Measurements from ENCODE around the gene ECHDC3. TPM values are rescaled to one million over a fixed set of nuclear protein-coding genes. Genes with fewer than 3 reads are reported as not detected.

ECHDC3 gene
- polyA plus RNA-seq, 1 of the 3 experiments (the other 2 are of a cell fraction): 13.5 TPM

- Histone ChIP-seq H3K4me2 (no peak overlapping the region), H3K9me2 (no peaks in the 10 kb centered on the region), H3K27me3 (ENCODE audit: insufficient read depth) (no peaks in the 10 kb centered on the region; the same call in 1 of the 2 replicates), H3K4me1 (ENCODE audit: control insufficient read depth in 1 of 2, insufficient read depth in 2 of 2, low read depth in 1 of 2, low read length in 1 of 2) (no peaks in the 10 kb centered on the region), H3K4me3 (ENCODE audit: low read depth in 2 of 2, low read length in 1 of 2) (no peak overlapping the region), H3K9ac (no peak overlapping the region), H3K79me2 (ENCODE audit: insufficient read depth) (no peaks in the 10 kb centered on the region), H3K9me3 (no peaks in the 10 kb centered on the region), H3K27ac (ENCODE audit: low read depth in 2 of 2, low read length in 1 of 2) (no peak overlapping the region), H3F3A (replicated peaks; ENCODE audit: insufficient read depth) (no peaks in the 10 kb centered on the region), H3K36me3 (replicated peaks in 1 of 2; ENCODE audit: control insufficient read depth in 1 of 2, insufficient read depth in 2 of 2, low read length in 1 of 2) (no peaks in the 10 kb centered on the region), H4K20me1 (ENCODE audit: insufficient read depth) (no peaks in the 10 kb centered on the region), H2AFZ (ENCODE audit: low read depth) (no peak overlapping the region)
- POLR2A ChIA-PET: no interaction called here
- TF ChIP-seq FOXM1 (IDR thresholded peaks at IDR 0.05; ENCODE audit: low read depth) (no peak), GABPA (IDR thresholded peaks at IDR 0.05; ENCODE audit: low read depth) (no peak), PBX3 (IDR thresholded peaks at IDR 0.05) (no peak), CTCF (IDR thresholded peaks at IDR 0.05) (no peak), RAD21 (IDR thresholded peaks at IDR 0.05; ENCODE audit: low read length) (no peak), SMC3 (IDR thresholded peaks at IDR 0.05; ENCODE audit: low read depth, low read length) (no peak), TAF1 (IDR thresholded peaks at IDR 0.05; ENCODE audit: borderline replicate concordance, low read depth, low read length) (no peak), ELF1 (IDR thresholded peaks at IDR 0.05) (no peak), MEF2A (IDR thresholded peaks at IDR 0.05; ENCODE audit: borderline replicate concordance, low read depth) (no peak), EP300 (IDR thresholded peaks at IDR 0.05; ENCODE audit: borderline replicate concordance in 1 of 2, low read depth in 1 of 2, low read length in 1 of 2) (no peak), TCF12 (IDR thresholded peaks at IDR 0.05) (no peak), FOSL2 (IDR thresholded peaks at IDR 0.05; ENCODE audit: borderline replicate concordance, low read depth) (no peak), IRF3 (IDR thresholded peaks at IDR 0.05; ENCODE audit: low read depth, low read length) (no peak), CHD2 (IDR thresholded peaks at IDR 0.05; ENCODE audit: low read length, partially characterized antibody) (no peak), ZBTB33 (IDR thresholded peaks at IDR 0.05; ENCODE audit: borderline replicate concordance, low read depth) (no peak), RCOR1 (IDR thresholded peaks at IDR 0.05; ENCODE audit: low read length) (no peak), TEAD4 (IDR thresholded peaks at IDR 0.05; ENCODE audit: borderline replicate concordance, insufficient read depth) (no peak)
- WGBS (ENCODE audit: low lambda C conversion rate): 81% methylated on average over 4 of the region's 4 CpGs
- CTCF ChIA-PET: no interaction called here
- no peak for DNase-seq
These were observed 36.5 kb upstream of the ECHDC3 start for GRCh38 chr10:11705722-11706121.

Data from SK-N-SH (cell line).